Neuronal stem cell (in vitro differentiated cells): Measurements from ENCODE around the gene AMPD3.
A peak's percentile ranks its signal among the peaks of the same experiment; 100 is the strongest.

Experiments
- DNase-seq: peaks from one replicate; pipeline ENCODE4 v3.0.0-alpha.2; 2013; ENCODE audit warnings: low spot score
- H2AFZ ChIP-seq: one replicate; pipeline ENCODE4 v1.6.1; 2013; ENCODE audit warnings: mild to moderate bottlenecking, low read length, inconsistent platforms
- H2AK5ac ChIP-seq: 2 replicates; pipeline ENCODE4 v1.6.1; 2013; ENCODE audit warnings: low read depth, mild to moderate bottlenecking, inconsistent platforms, low read length, moderate library complexity, mixed read lengths
- H2BK120ac ChIP-seq: 2 replicates; pipeline ENCODE4 v1.6.1; 2013; ENCODE audit warnings: low read depth, mild to moderate bottlenecking, inconsistent platforms, low read length, moderate library complexity, mixed read lengths
- H2BK12ac ChIP-seq: one replicate; pipeline ENCODE4 v1.6.1; 2013; ENCODE audit warnings: low read length, inconsistent platforms
- H2BK15ac ChIP-seq: 2 replicates; pipeline ENCODE4 v1.6.1; 2013; ENCODE audit warnings: mild to moderate bottlenecking, low read length, inconsistent platforms, mixed read lengths
- H2BK5ac ChIP-seq: one replicate; pipeline ENCODE4 v1.6.1; 2013; ENCODE audit warnings: inconsistent platforms, mild to moderate bottlenecking, low read length, moderate library complexity
- H3K14ac ChIP-seq: one replicate; pipeline ENCODE4 v1.6.1; 2013; ENCODE audit warnings: low read length, inconsistent platforms
- H3K18ac ChIP-seq: 2 replicates; pipeline ENCODE4 v1.6.1; 2013; ENCODE audit warnings: low read length, inconsistent platforms
- H3K23ac ChIP-seq: 2 replicates; pipeline ENCODE4 v1.6.1; 2013; ENCODE audit warnings: low read depth, mild to moderate bottlenecking, mixed read lengths, low read length, inconsistent platforms; ENCODE audit not compliant: poor library complexity
- H3K27ac ChIP-seq: replicated peaks from 3 replicates; pipeline ENCODE4 v1.5.1; 2013; ENCODE audit warnings: low read length, inconsistent platforms
- H3K27me3 ChIP-seq, 3 experiments: 2 replicates each; pipeline ENCODE4 v1.6.1; 2013; ENCODE audit warnings: low read length in 3 of 3, mild to moderate bottlenecking in 2 of 3, inconsistent platforms in 1 of 3, low read depth in 1 of 3, mixed read lengths in 1 of 3, moderate library complexity in 1 of 3; ENCODE audit not compliant: control insufficient read depth in 3 of 3, insufficient read depth in 3 of 3
- H3K36me3 ChIP-seq, 2 donors: replicated peaks in 1 of 2; 2 replicates each; pipeline ENCODE4 v1.6.1; 2013; ENCODE audit warnings: low read length in 2 of 2; ENCODE audit not compliant: control insufficient read depth in 2 of 2, insufficient read depth in 2 of 2
- H3K4ac ChIP-seq: 2 replicates; pipeline ENCODE4 v1.6.1; 2013; ENCODE audit warnings: inconsistent platforms, mild to moderate bottlenecking, low read length, moderate library complexity
- H3K4me1 ChIP-seq, 2 donors: 1 replicate in 1 of 2; 2 replicates in 1 of 2; pipeline ENCODE4 v1.6.1; 2013; ENCODE audit warnings: low read length in 2 of 2, low read depth in 1 of 2; ENCODE audit not compliant: control insufficient read depth in 2 of 2, insufficient read depth in 1 of 2
- H3K4me2 ChIP-seq: one replicate; pipeline ENCODE4 v1.6.1; 2013; ENCODE audit warnings: mild to moderate bottlenecking, low read length, inconsistent platforms; ENCODE audit not compliant: insufficient read depth, poor library complexity, severe bottlenecking
- H3K4me3 ChIP-seq, 2 donors: 2 replicates each; pipeline ENCODE4 v1.5.1; 2013; ENCODE audit warnings: low read length in 2 of 2, mild to moderate bottlenecking in 2 of 2, inconsistent platforms in 1 of 2, moderate library complexity in 1 of 2
- H3K79me1 ChIP-seq: one replicate; pipeline ENCODE4 v1.6.1; 2013; ENCODE audit warnings: low read depth, mild to moderate bottlenecking, inconsistent platforms, low read length, moderate library complexity
- H3K9ac ChIP-seq: one replicate; pipeline ENCODE4 v1.6.1; 2013; ENCODE audit warnings: mild to moderate bottlenecking, low read depth, low read length, inconsistent platforms; ENCODE audit not compliant: poor library complexity
- H3K9me3 ChIP-seq, 2 donors: replicated peaks in 1 of 2; 2 replicates each; pipeline versions ENCODE3 to v1.6.1; 2013; ENCODE audit warnings: low read length in 2 of 2, mild to moderate bottlenecking in 2 of 2, inconsistent platforms in 1 of 2, low read depth in 1 of 2, mixed read lengths in 1 of 2, moderate library complexity in 1 of 2; ENCODE audit not compliant: control insufficient read depth in 2 of 2, insufficient read depth in 1 of 2
- H4K8ac ChIP-seq: one replicate; pipeline ENCODE4 v1.6.1; 2013; ENCODE audit warnings: low read depth, mild to moderate bottlenecking, inconsistent platforms, low read length, moderate library complexity
- H4K91ac ChIP-seq: one replicate; pipeline ENCODE4 v1.6.1; 2013; ENCODE audit warnings: low read length, low read depth, mild to moderate bottlenecking, inconsistent platforms; ENCODE audit not compliant: poor library complexity
- WGBS, 2 donors: extraction: QIAGEN DNeasy Blood & Tissue Kit; methylation state at CpG; one replicate each; pipeline ENCODE4 v1.1.7; 2013; ENCODE audit warnings: missing lambda C conversion rate in 2 of 2, mixed read lengths in 1 of 2; ENCODE audit not compliant: insufficient read length in 2 of 2, insufficient replicate concordance in 1 of 2; ENCODE audit errors: extremely low coverage in 2 of 2; 5-methylcytosine and 5-hydroxymethylcytosine counted together

The AMPD3 gene

GRCh38 chr11:10484461-10485180, 29.6 kb downstream of the AMPD3 start:
- Histone ChIP-seq H3K4me2 (no peak overlapping the region), H3K23ac (no peak overlapping the region), H4K91ac (no peak overlapping the region), H3K27ac (no peak overlapping the region), H2BK5ac (no peak overlapping the region), H2BK12ac (no peak overlapping the region), H2AK5ac (no peak overlapping the region), H3K4me3 (no peak overlapping the region), H2BK15ac (no peak overlapping the region), H2BK120ac (no peak overlapping the region), H2AFZ (no peak overlapping the region), H3K27me3 (no peaks in the 10 kb centered on the region), H4K8ac (no peak overlapping the region), H3K36me3 (no peaks in the 10 kb centered on the region), H3K4ac (no peak overlapping the region), H3K14ac (no peak overlapping the region), H3K4me1 (no peaks in the 10 kb centered on the region), H3K18ac (no peak overlapping the region), H3K79me1 (no peaks in the 10 kb centered on the region), H3K9me3 (no peaks in the 10 kb centered on the region), H3K9ac (no peak overlapping the region)
- DNase-seq, result no peak
- WGBS, 2 donors, result no CpG with 5 or more reads among the region's 16 CpGs

DNA sequence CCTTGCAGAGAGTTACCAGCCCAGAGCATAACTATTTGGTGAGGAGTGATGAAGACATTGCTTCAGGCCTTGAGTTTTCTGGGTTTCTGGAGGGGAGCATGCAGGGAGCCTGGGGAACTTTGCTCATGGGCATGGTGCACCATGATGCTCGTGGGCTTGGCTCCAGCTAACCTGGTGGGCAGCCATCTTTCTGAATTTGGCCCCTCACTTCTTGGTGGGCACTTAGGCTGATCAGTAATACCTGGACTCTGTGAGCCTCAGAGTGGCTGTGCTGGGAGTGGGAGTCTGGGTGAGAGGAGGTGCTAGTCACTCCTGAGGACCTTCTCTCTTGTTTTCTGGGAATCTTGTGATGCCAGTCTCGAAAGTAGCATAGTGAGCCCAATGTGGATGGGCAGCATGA, 30.6 kb downstream of the AMPD3 start:
- Histone ChIP-seq H3K79me1 (no peaks in the 10 kb centered on the region), H3K4me2 (no peak overlapping the region), H3K36me3 (no peaks in the 10 kb centered on the region), H3K4ac (no peak overlapping the region), H3K9ac (no peak overlapping the region), H3K4me1 (peaks cover 2 to 5% of the 10 kb centered on the region in 2 donors), H3K23ac (no peak overlapping the region), H2BK5ac (no peak overlapping the region), H2AFZ (no peak overlapping the region), H2BK15ac (no peak overlapping the region), H4K8ac (no peak overlapping the region), H3K18ac (no peak overlapping the region), H3K4me3 (no peak overlapping the region), H3K14ac (no peak overlapping the region), H2AK5ac (no peak overlapping the region), H3K9me3 (no peaks in the 10 kb centered on the region), H3K27me3 (no peaks in the 10 kb centered on the region), H4K91ac (no peak overlapping the region), H2BK120ac (no peak overlapping the region), H3K27ac (no peak overlapping the region), H2BK12ac (no peak overlapping the region)
- DNase-seq, result no peak
- no CpG with 5 or more reads among the region's 2 CpGs for WGBS, 2 donors

DNA sequence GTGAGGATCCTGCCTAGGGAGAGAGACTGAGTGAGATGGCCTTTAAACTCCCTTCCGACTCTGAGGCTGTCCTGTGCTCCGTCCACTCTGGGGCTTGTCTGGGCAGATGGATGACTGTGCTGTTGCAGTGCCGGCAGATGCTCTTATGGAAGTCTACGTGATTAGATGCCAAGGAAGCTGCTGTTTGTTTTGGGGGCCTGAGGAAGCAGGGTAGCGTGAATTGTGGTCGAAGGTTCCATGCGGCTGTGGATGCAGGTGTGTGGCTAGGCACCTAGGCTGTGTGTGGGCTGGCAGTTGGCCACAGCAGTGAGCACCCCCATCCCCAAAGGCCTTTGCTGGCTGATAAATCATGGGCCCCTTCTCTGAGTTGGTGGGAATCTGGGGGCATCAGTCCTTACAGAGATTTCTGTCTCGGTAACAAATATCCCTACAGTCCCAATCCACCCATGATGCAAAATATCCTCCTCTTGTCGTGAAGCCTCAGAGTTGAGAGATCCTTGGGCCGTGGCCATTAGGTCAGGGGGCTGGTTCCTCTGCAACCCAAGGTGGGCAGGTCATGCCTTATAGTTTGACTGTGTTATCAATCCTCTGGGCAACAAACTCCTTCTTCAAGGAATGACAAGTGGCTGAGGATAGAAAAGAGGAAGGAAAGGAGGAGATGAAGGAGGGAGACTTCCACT, 31.2 kb downstream of the AMPD3 start:
- Histone ChIP-seq H2BK5ac (no peak overlapping the region), H3K14ac (no peak overlapping the region), H2BK15ac (no peak overlapping the region), H2AFZ (no peak overlapping the region), H2BK120ac (no peak overlapping the region), H3K27me3 (no peaks in the 10 kb centered on the region), H3K4me2 (no peak overlapping the region), H3K9ac (peak overlapping the region; percentile 18), H2AK5ac (peak overlapping the region; percentile 27), H3K4me3 (no peak overlapping the region), H3K27ac (no peak overlapping the region), H3K9me3 (no peaks in the 10 kb centered on the region), H4K8ac (no peak overlapping the region), H4K91ac (no peak overlapping the region), H3K4ac (no peak overlapping the region), H3K4me1 (peaks cover 7 to 11% of the 10 kb centered on the region in 2 donors), H2BK12ac (no peak overlapping the region), H3K23ac (no peak overlapping the region), H3K36me3 (no peaks in the 10 kb centered on the region), H3K18ac (peak overlapping the region; percentile 1), H3K79me1 (no peaks in the 10 kb centered on the region)
- no CpG with 5 or more reads among the region's 10 CpGs for WGBS, 2 donors
- DNase-seq, result no peak

- no peak overlapping the region for H4K91ac ChIP-seq
- no peak overlapping the region for H2AK5ac ChIP-seq
- no peak overlapping the region for H3K9ac ChIP-seq
- no peak for DNase-seq
- no peaks in the 10 kb centered on the region for H3K79me1 ChIP-seq
- H2AFZ ChIP-seq, result no peak overlapping the region
- H3K23ac ChIP-seq, result no peak overlapping the region
- no peak overlapping the region for H4K8ac ChIP-seq
- H3K18ac ChIP-seq, result no peak overlapping the region
- H3K36me3 ChIP-seq, result no peaks in the 10 kb centered on the region
- no peak overlapping the region for H3K14ac ChIP-seq
- H3K9me3 ChIP-seq, result no peaks in the 10 kb centered on the region
- no peak overlapping the region for H2BK15ac ChIP-seq
- peaks cover 8 to 13% of the 10 kb centered on the region in 2 donors for H3K4me1 ChIP-seq
- no CpG with 5 or more reads among the region's 16 CpGs for WGBS, 2 donors
- no peak overlapping the region for H2BK120ac ChIP-seq
- H3K27me3 ChIP-seq, result no peaks in the 10 kb centered on the region
- no peak overlapping the region for H3K4me3 ChIP-seq
- H3K27ac ChIP-seq, result no peak overlapping the region
- H3K4ac ChIP-seq, result no peak overlapping the region
- H3K4me2 ChIP-seq, result no peak overlapping the region
- H2BK12ac ChIP-seq, result no peak overlapping the region
- H2BK5ac ChIP-seq, result no peak overlapping the region
These were observed 32.1 kb downstream of the AMPD3 start for GRCh38 chr11:10487002-10487647.
